Astrocyte (in vitro differentiated cells and primary cell): ENCODE measurements around the gene GALNT8. TPM values are rescaled to one million over a fixed set of nuclear protein-coding genes. Genes with fewer than 3 reads are reported as not detected.

Experiments
- DNase-seq: peaks from one replicate; pipeline ENCODE4 v3.0.0-alpha.2; 2010; ENCODE audit warnings: low read depth
- FAIRE-seq: peaks from 2 replicates; lab custom pipeline; 2011; peaks lifted over from hg19 to GRCh38; lab: Jason Lieb, UNC
- H2AFZ ChIP-seq: 2 replicates; pipeline ENCODE4 v1.6.0; 2012; ENCODE audit warnings: low read depth, low read length, inconsistent platforms
- H3K27ac ChIP-seq: 2 replicates; pipeline ENCODE4 v1.5.1; 2011; ENCODE audit warnings: low read depth, low read length, inconsistent platforms
- H3K27me3 ChIP-seq: 2 replicates; pipeline ENCODE4 v1.6.0; 2011; ENCODE audit warnings: low read length, inconsistent platforms; ENCODE audit not compliant: insufficient read depth
- H3K36me3 ChIP-seq: 2 replicates; pipeline ENCODE4 v1.5.1; 2011; ENCODE audit warnings: low read length, inconsistent platforms; ENCODE audit not compliant: insufficient read depth
- H3K4me1 ChIP-seq: 2 replicates; pipeline ENCODE4 v1.5.1; 2011; ENCODE audit warnings: low read length, inconsistent platforms; ENCODE audit not compliant: insufficient read depth
- H3K4me2 ChIP-seq: 2 replicates; pipeline ENCODE4 v1.6.0; 2012; ENCODE audit warnings: low read length, inconsistent platforms
- H3K4me3 ChIP-seq: 2 replicates; pipeline ENCODE4 v1.5.1; 2011; ENCODE audit warnings: low read depth, mild to moderate bottlenecking, low read length, inconsistent platforms; ENCODE audit not compliant: insufficient read depth
- H3K79me2 ChIP-seq: 2 replicates; pipeline ENCODE4 v1.6.0; 2012; ENCODE audit warnings: mild to moderate bottlenecking, low read length, inconsistent platforms; ENCODE audit not compliant: insufficient read depth
- H3K9ac ChIP-seq: 2 replicates; pipeline ENCODE4 v1.6.0; 2012; ENCODE audit warnings: mild to moderate bottlenecking, low read length, inconsistent platforms
- H3K9me3 ChIP-seq: 2 replicates; pipeline ENCODE4 v1.5.1; 2012; ENCODE audit warnings: low read depth, mild to moderate bottlenecking, low read length, inconsistent platforms; ENCODE audit not compliant: insufficient read depth
- H4K20me1 ChIP-seq: 2 replicates; pipeline ENCODE4 v1.6.0; 2012; ENCODE audit warnings: low read length, inconsistent platforms; ENCODE audit not compliant: insufficient read depth
- H3K27ac Mint-ChIP-seq: one replicate; pipeline ENCODE4 v1.8.0; 2021; ENCODE audit warnings: mild to moderate bottlenecking, mixed read lengths; ENCODE audit not compliant: unreplicated experiment
- H3K27me3 Mint-ChIP-seq: one replicate; pipeline ENCODE4 v1.8.0; 2021; ENCODE audit warnings: low read depth, mixed read lengths; ENCODE audit not compliant: unreplicated experiment
- H3K36me3 Mint-ChIP-seq: one replicate; pipeline ENCODE4 v1.8.0; 2021; ENCODE audit warnings: low read depth, mixed read lengths; ENCODE audit not compliant: unreplicated experiment
- H3K4me1 Mint-ChIP-seq: one replicate; pipeline ENCODE4 v1.8.0; 2021; ENCODE audit warnings: low read depth, mixed read lengths; ENCODE audit not compliant: unreplicated experiment
- H3K4me3 Mint-ChIP-seq: one replicate; pipeline ENCODE4 v1.8.0; 2021; ENCODE audit warnings: mild to moderate bottlenecking, moderate library complexity, mixed read lengths; ENCODE audit not compliant: unreplicated experiment
- H3K9me3 Mint-ChIP-seq: one replicate; pipeline ENCODE4 v1.8.0; 2021; ENCODE audit warnings: mild to moderate bottlenecking, mixed read lengths; ENCODE audit not compliant: unreplicated experiment
- EZH2 ChIP-seq: IDR thresholded peaks from 2 replicates; pipeline ENCODE4 v1.6.1; 2012; ENCODE audit warnings: mild to moderate bottlenecking, low read length, inconsistent platforms; ENCODE audit not compliant: insufficient read depth
- total RNA-seq: library from RNA; stranded (reverse); gene quantifications from 2 replicates; pipeline ENCODE4 v1.2.1, GENCODE V29; 2021
- TF ChIP-seq, protein P1 (sequence below): IDR thresholded peaks from 2 replicates; pipeline ENCODE4 v1.5.1; 2011; ENCODE audit warnings: low read depth, mild to moderate bottlenecking, inconsistent platforms, low read length, moderate library complexity; ENCODE audit not compliant: insufficient read depth

GALNT8 gene
- total RNA-seq, 1 donor from 2014 or later = 6.4 TPM

- Mint-ChIP-seq H3K27me3 (peaks cover 8% of the 10 kb centered on the region), H3K9me3 (no peaks in the 10 kb centered on the region), H3K27ac (no peak overlapping the region), H3K4me1 (peaks cover 16% of the 10 kb centered on the region), H3K36me3 (no peaks in the 10 kb centered on the region), H3K4me3 (no peak overlapping the region)
- FAIRE-seq (no peak), DNase-seq (no peak)
- Histone ChIP-seq H3K27ac (no peak overlapping the region), H3K4me1 (no peaks in the 10 kb centered on the region), H3K79me2 (no peaks in the 10 kb centered on the region), H3K4me3 (no peak overlapping the region), H3K27me3 (no peaks in the 10 kb centered on the region), H3K9ac (no peak overlapping the region), H2AFZ (no peak overlapping the region), H4K20me1 (no peaks in the 10 kb centered on the region), H3K36me3 (no peaks in the 10 kb centered on the region), H3K9me3 (no peaks in the 10 kb centered on the region), H3K4me2 (no peak overlapping the region)
- TF ChIP-seq EZH2 = no peak
- TF ChIP-seq, protein P1, sequence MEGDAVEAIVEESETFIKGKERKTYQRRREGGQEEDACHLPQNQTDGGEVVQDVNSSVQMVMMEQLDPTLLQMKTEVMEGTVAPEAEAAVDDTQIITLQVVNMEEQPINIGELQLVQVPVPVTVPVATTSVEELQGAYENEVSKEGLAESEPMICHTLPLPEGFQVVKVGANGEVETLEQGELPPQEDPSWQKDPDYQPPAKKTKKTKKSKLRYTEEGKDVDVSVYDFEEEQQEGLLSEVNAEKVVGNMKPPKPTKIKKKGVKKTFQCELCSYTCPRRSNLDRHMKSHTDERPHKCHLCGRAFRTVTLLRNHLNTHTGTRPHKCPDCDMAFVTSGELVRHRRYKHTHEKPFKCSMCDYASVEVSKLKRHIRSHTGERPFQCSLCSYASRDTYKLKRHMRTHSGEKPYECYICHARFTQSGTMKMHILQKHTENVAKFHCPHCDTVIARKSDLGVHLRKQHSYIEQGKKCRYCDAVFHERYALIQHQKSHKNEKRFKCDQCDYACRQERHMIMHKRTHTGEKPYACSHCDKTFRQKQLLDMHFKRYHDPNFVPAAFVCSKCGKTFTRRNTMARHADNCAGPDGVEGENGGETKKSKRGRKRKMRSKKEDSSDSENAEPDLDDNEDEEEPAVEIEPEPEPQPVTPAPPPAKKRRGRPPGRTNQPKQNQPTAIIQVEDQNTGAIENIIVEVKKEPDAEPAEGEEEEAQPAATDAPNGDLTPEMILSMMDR = no peak
These were observed 47.0 kb downstream of the GALNT8 start for GRCh38 chr12:4767186-4767585.

DNA sequence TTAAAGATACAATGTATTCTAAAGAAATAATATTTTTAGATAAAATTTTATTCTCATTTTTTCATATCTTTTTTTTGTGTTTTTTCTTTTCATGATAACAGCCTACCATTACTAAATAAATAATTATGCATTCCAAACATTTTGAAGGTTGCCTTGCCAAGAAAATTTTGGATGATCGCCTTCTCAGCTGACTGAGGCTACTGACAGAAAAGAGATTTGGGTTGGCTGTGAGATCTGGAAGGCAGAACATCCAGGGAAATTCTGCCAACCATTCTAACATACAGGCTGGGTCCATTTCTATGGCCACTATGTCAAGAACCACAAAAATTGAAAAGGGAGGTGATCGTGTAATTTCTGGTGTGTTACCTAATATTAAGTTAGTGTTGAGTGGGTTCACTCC is 48.1 kb downstream of the GALNT8 start:
- H3K27me3 ChIP-seq = no peaks in the 10 kb centered on the region
- Mint-ChIP-seq H3K4me3 (no peak overlapping the region), H3K27me3 (peaks cover 6% of the 10 kb centered on the region), H3K36me3 (no peaks in the 10 kb centered on the region), H3K9me3 (no peaks in the 10 kb centered on the region), H3K27ac (no peak overlapping the region), H3K4me1 (peaks cover 21% of the 10 kb centered on the region)
- DNase-seq = no peak
- H3K79me2 ChIP-seq = no peaks in the 10 kb centered on the region
- H3K27ac ChIP-seq = no peak overlapping the region
- no peak overlapping the region for H3K4me2 ChIP-seq
- H3K4me3 ChIP-seq = no peak overlapping the region
- no peak overlapping the region for H3K9ac ChIP-seq
- no peak overlapping the region for H2AFZ ChIP-seq
- TF ChIP-seq, protein P1 = no peak
- no peak for TF ChIP-seq EZH2
- FAIRE-seq = no peak
- H3K9me3 ChIP-seq = no peaks in the 10 kb centered on the region
- no peaks in the 10 kb centered on the region for H3K4me1 ChIP-seq
- H4K20me1 ChIP-seq = no peaks in the 10 kb centered on the region
- H3K36me3 ChIP-seq = no peaks in the 10 kb centered on the region

- Histone ChIP-seq H3K4me3 (no peak overlapping the region), H3K27me3 (no peaks in the 10 kb centered on the region), H2AFZ (no peak overlapping the region), H3K9me3 (no peaks in the 10 kb centered on the region), H3K27ac (no peak overlapping the region), H3K4me1 (no peaks in the 10 kb centered on the region), H3K36me3 (no peaks in the 10 kb centered on the region), H3K4me2 (no peak overlapping the region), H3K9ac (no peak overlapping the region), H3K79me2 (no peaks in the 10 kb centered on the region), H4K20me1 (no peaks in the 10 kb centered on the region)
- Mint-ChIP-seq H3K27ac (no peak overlapping the region), H3K9me3 (no peaks in the 10 kb centered on the region), H3K36me3 (no peaks in the 10 kb centered on the region), H3K4me3 (no peak overlapping the region), H3K27me3 (peaks cover 6% of the 10 kb centered on the region), H3K4me1 (peaks cover 21% of the 10 kb centered on the region)
- FAIRE-seq (no peak), DNase-seq (no peak)
- TF ChIP-seq, protein P1 = no peak
- TF ChIP-seq EZH2 = no peak
These were observed 48.9 kb downstream of the GALNT8 start for GRCh38 chr12:4769073-4769472.
